HEK293 (cell line): ENCODE results near the gene IPO5.

ENCODE experiments used
- GLIS2 ChIP-seq: fragments of 450-650 bp; formaldehyde crosslinking; IDR thresholded peaks from 2 replicates; pipeline ENCODE4 v1.5.1; 2016; ENCODE audit warnings: missing biosample characterization, missing genetic modification characterization
- YY1 ChIP-seq: fragments of 450-650 bp; formaldehyde crosslinking; IDR thresholded peaks from 2 replicates; pipeline ENCODE4 v1.5.1; 2018; ENCODE audit warnings: missing biosample characterization, missing genetic modification characterization

DNA sequence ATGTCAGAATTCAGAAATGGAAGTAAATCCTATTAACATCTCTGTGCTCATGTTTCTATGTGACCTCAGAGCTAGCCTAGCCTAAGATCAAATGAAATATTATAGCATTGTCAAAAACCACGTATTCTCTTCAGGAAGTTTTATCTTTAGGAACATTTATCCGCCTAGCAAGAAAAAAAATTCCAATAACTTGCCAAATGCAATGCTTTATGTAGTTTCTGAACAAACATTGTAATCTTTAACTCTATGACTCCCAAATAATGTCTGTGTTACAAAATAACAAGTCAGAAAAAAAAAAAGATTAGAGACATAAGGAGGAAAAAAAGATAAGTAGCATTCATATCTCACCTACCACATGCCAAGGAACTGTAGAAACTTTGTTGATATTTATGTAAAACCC lies 18.4 kb upstream of the IPO5 start:
- no peak for TF ChIP-seq GLIS2 (tag by site-specific recombination)
- no peak for TF ChIP-seq YY1 (tag by site-specific recombination)
